Measurements from ENCODE around the gene RPS19BP1.

Gene RPS19BP1

DNA sequence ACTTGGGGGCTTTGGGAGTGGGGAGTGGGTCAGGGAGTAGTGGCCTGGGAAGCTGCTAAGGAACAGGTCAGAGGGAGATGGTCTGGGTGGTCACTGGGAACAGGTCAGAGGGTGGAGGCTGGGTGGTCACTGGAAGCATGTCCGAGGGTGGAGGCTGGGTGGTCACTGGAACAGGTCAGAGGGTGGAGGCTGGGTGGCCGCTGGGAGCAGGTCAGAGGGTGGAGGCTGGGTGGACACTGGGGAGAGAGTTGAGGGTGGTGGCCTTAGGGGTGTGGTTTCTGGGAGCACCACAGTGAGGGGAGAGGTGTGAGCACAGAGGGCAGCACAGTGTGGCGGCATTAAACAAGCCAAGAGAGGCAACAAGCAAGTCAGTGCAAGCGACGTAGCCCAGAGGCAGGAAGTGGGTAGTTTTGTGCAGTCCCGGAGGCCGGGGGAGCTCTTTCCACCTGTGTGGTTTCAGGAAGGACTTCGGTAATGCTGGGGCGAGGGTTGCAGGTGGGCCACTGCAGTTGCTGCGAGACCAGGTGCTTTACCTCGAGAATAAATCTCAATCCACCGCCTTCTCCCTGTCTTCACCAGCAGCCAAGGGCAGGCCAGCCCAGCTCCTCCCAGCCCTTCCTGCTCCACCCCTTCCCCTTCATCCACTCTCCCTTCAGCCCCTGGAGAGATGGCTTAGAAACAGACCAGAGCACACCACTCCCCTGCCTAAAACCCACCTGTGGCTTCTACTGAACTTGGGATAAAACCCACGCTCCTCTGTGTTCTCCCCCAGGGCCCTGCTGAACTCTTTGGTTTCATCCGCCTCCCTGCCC lies 34.8 kb upstream of the RPS19BP1 start:
- H3K27ac Mint-ChIP-seq: peak overlapping the region; percentile 9
- H3K4me3 Mint-ChIP-seq: no peak overlapping the region
- H3K27me3 Mint-ChIP-seq: peaks cover 18% of the 10 kb centered on the region
- H3K36me3 Mint-ChIP-seq: peaks cover 7% of the 10 kb centered on the region
- H3K4me1 Mint-ChIP-seq: peaks cover 16% of the 10 kb centered on the region
- ATAC-seq: peak; percentile 57
- H3K9me3 Mint-ChIP-seq: peaks cover 8% of the 10 kb centered on the region

DNA sequence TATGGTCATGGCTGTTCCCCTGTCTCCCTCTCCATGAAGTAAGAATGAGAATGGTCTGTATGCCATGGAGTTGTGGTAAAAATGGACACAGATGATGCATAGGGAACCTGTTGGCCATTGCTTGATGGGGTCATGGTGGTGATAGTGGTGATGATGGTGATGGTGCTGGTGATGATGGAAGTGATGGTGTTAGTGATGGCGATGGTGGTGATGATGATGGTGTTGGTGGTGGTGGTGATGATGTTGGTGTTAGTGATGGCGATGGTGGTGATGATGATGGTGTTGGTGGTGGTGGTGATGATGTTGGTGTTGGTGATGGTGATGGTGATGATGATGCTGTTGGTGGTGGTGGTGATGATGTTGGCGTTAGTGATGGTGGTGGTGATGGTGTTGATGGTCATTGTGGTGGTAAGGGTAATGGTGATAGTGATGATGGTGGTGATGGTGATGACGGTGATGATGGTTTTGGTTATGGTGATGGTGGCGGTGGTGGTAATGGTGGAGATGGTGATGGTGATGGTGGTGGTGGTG lies 32.9 kb upstream of the RPS19BP1 start:
- H3K4me3 Mint-ChIP-seq: no peak overlapping the region
- peaks cover 16% of the 10 kb centered on the region for H3K4me1 Mint-ChIP-seq
- ATAC-seq: no peak
- peaks cover 5% of the 10 kb centered on the region for H3K27me3 Mint-ChIP-seq
- H3K36me3 Mint-ChIP-seq: peaks cover 7% of the 10 kb centered on the region
- no peak overlapping the region for H3K27ac Mint-ChIP-seq
- H3K9me3 Mint-ChIP-seq: peaks cover 8% of the 10 kb centered on the region

DNA sequence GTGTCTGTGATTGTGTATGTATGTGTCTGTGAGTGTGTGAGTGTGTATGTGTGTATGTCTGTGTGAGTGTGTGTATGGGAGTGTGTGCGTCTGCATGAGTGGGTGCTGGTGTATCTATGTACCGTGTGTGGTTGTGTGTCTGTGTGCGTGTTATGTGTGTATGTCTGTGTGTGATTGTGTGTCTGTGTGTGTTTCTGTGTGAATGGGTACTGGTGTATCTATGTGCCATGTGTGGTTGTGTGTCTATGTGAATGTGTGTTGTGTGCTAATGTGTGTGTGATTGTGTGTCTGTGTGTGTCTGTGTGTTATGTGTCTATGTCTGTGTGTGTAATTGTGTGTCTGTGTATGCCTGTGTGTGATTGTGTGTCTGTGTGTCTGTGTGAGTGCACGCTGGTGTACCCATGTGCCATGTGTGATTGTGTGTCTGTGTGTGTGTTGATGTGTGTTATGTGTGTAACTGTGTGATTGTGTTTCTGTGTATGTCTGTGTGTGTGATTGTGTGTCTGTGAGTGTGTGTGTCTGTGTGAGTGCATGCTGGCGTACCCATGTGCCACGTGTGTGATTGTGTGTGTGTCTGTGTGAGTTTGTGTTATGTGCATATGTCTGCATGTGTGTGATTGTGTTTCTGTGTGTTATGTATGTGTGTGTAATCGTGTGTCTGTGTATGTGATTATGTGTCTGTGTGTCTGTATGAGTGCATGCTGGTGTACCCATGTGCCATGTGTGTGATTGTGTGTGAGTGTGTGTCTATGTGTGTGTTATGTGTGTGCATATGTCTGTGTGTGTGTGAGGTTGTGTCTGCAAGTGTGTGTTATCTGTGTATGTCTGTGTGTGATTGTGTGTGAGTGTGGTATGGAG lies 31.3 kb upstream of the RPS19BP1 start:
- Mint-ChIP-seq H3K4me3 (no peak overlapping the region), H3K4me1 (peaks cover 16% of the 10 kb centered on the region), H3K9me3 (peaks cover 8% of the 10 kb centered on the region), H3K27me3 (peaks cover 14% of the 10 kb centered on the region), H3K27ac (no peak overlapping the region), H3K36me3 (peaks cover 7% of the 10 kb centered on the region)
- ATAC-seq: no peak

DNA sequence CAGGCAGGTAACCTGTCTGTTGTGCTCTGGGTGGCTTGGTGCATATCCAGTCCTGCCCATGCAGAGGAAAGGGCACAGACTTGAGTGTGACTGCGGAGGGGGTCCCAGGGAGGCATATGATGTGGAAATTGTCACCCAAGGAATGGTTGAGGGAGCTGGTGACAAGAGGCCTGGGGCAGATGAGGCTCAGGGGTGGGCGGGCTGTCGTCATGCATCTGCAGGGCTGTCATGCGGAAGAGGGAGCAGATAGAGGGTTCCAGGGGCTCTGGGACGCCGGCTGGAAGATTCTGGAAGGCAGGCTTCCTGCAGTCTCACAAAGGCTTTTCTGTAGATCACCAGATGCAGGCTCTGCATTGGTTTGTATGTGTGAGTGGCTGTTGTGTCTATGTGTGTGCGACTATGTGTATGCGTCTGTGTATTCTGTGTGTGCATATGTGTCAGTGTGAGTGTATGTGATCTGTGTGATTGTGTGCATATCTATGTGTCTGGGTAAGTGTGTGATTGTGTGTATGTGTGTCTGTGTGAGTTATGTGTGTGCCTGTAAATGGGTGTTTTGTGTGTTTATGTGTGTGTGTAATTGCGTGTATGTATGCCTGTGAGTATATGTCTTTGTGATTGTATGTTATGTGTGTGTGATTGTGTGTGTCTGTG lies 30.4 kb upstream of the RPS19BP1 start:
- Mint-ChIP-seq H3K36me3 (peaks cover 7% of the 10 kb centered on the region), H3K9me3 (peaks cover 8% of the 10 kb centered on the region), H3K4me1 (peaks cover 13% of the 10 kb centered on the region), H3K27ac (no peak overlapping the region), H3K27me3 (peaks cover 22% of the 10 kb centered on the region), H3K4me3 (no peak overlapping the region)
- ATAC-seq: no peak

DNA sequence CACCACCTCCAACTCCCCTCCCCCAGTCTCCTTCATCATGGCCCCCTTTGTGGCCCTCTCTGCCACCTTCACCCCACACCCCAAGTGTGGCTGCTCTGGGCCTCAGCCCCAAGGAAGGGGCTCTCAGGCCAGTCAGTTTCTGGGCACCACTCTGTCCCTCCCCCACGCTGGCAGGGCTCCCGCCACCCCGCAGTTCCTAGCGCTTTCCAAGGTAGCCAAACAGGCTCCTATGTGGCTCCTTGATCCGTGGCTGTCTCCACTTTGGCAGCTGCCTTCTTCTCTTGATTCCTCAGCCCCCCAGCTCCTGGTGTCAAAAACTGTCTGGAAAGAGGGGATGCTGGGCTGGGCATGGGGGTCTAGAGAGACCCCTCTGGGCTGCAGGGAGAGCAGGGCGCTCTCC lies 27.6 kb upstream of the RPS19BP1 start:
- Mint-ChIP-seq H3K4me1 (peaks cover 6% of the 10 kb centered on the region), H3K4me3 (no peak overlapping the region), H3K27me3 (peaks cover 42% of the 10 kb centered on the region), H3K27ac (no peak overlapping the region), H3K9me3 (no peaks in the 10 kb centered on the region), H3K36me3 (no peaks in the 10 kb centered on the region)
- ATAC-seq: no peak

GRCh38 chr22:39559456-39560105 lies 27.0 kb upstream of the RPS19BP1 start:
- H3K27me3 Mint-ChIP-seq: peaks cover 42% of the 10 kb centered on the region
- H3K4me1 Mint-ChIP-seq: peaks cover 6% of the 10 kb centered on the region
- no peak for ATAC-seq
- H3K36me3 Mint-ChIP-seq: no peaks in the 10 kb centered on the region
- no peak overlapping the region for H3K27ac Mint-ChIP-seq
- H3K4me3 Mint-ChIP-seq: no peak overlapping the region
- H3K9me3 Mint-ChIP-seq: no peaks in the 10 kb centered on the region

DNA sequence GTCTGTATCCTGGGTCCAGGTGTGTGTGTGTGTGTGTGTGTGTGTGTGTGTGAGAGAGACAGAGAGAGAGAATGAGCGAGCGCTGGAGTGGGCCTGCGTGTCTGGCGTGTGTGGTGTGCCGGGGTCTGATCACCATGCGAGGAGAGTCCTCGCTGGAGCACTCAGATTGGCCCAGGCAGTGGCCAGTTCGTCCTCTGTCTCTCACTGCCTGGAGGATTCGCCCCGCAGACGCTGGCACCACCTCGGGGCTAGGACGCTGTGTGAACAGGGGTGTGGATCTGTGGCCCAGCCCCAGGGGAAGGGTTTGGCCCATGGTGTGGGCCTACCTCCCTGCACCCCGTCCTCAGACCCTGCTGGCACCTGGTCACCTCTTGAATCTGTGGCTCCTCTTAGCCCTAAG lies 26.4 kb upstream of the RPS19BP1 start:
- Mint-ChIP-seq H3K27me3 (peaks cover 42% of the 10 kb centered on the region), H3K36me3 (no peaks in the 10 kb centered on the region), H3K9me3 (no peaks in the 10 kb centered on the region), H3K27ac (no peak overlapping the region), H3K4me3 (no peak overlapping the region), H3K4me1 (peaks cover 6% of the 10 kb centered on the region)
- ATAC-seq: no peak

- ATAC-seq: no peak
- H3K9me3 Mint-ChIP-seq: no peaks in the 10 kb centered on the region
- peaks cover 6% of the 10 kb centered on the region for H3K4me1 Mint-ChIP-seq
- peaks cover 46% of the 10 kb centered on the region for H3K27me3 Mint-ChIP-seq
- no peak overlapping the region for H3K27ac Mint-ChIP-seq
- H3K36me3 Mint-ChIP-seq: no peaks in the 10 kb centered on the region
- H3K4me3 Mint-ChIP-seq: peak overlapping the region; percentile 55
Measured at GRCh38 chr22:39558254-39558727, 25.7 kb upstream of the RPS19BP1 start.

GRCh38 chr22:39556970-39557841 lies 24.7 kb upstream of the RPS19BP1 start:
- H3K9me3 Mint-ChIP-seq: no peaks in the 10 kb centered on the region
- H3K27me3 Mint-ChIP-seq: peaks cover 56% of the 10 kb centered on the region
- no peaks in the 10 kb centered on the region for H3K36me3 Mint-ChIP-seq
- H3K27ac Mint-ChIP-seq: no peak overlapping the region
- no peak for ATAC-seq
- peaks cover 6% of the 10 kb centered on the region for H3K4me1 Mint-ChIP-seq
- H3K4me3 Mint-ChIP-seq: peak overlapping the region; percentile 58

DNA sequence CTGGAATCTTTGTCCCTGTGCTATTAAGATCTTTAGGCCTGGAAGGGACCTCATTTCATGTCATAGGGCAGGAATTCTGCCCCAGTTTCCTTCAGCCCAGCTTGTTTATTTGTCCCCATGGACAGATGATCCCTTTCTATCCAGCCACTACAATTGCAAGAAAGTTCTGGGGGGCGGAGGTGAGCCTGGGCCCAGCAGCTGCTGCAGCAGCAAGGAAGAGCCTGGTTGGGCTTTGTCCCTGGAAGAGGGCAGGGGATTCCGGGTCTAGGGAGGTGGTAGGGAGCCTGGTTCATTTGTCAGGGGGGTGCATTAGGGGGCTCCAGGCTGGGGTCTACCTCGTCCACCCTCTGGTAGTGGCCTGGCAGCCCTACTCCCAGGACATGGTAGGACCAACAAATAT lies 21.6 kb upstream of the RPS19BP1 start:
- no peak overlapping the region for H3K4me3 Mint-ChIP-seq
- peaks cover 71% of the 10 kb centered on the region for H3K27me3 Mint-ChIP-seq
- no peak for ATAC-seq
- no peaks in the 10 kb centered on the region for H3K9me3 Mint-ChIP-seq
- H3K36me3 Mint-ChIP-seq: no peaks in the 10 kb centered on the region
- H3K4me1 Mint-ChIP-seq: peaks cover 6% of the 10 kb centered on the region
- no peak overlapping the region for H3K27ac Mint-ChIP-seq

DNA sequence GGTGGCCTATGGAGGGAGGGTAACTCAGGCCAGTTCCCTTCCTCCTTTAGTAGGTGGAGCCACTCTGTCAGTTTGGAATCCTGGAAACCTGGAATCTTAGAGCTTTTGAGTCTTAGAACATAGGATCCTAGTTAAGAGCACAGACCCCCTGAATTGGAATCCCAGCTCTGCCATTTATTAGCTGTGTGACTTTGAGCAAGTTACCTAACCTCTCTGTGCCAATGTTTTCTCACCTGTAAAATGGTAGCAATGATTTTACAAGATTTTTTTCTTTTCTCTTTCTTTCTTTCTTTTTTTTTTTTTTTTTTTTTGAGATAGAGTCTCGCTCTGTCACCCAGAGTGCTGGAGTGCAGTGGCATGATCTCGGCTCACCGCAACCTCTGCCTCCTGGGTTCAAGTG lies 20.9 kb upstream of the RPS19BP1 start:
- H3K27me3 Mint-ChIP-seq: peaks cover 66% of the 10 kb centered on the region
- H3K4me3 Mint-ChIP-seq: no peak overlapping the region
- peaks cover 6% of the 10 kb centered on the region for H3K4me1 Mint-ChIP-seq

GRCh38 chr22:39547587-39547947 lies 15.0 kb upstream of the RPS19BP1 start:
- no peak for ATAC-seq
- Mint-ChIP-seq H3K27me3 (peaks cover 79% of the 10 kb centered on the region), H3K27ac (no peak overlapping the region), H3K4me1 (peaks cover 12% of the 10 kb centered on the region), H3K9me3 (no peaks in the 10 kb centered on the region), H3K36me3 (no peaks in the 10 kb centered on the region), H3K4me3 (no peak overlapping the region)

More for the DNA sequence above, 20.9 kb upstream of the RPS19BP1 start:
- Mint-ChIP-seq H3K27ac (no peak overlapping the region), H3K36me3 (no peaks in the 10 kb centered on the region), H3K9me3 (no peaks in the 10 kb centered on the region)
- ATAC-seq: no peak

- Mint-ChIP-seq H3K27me3 (peaks cover 74% of the 10 kb centered on the region), H3K4me1 (peaks cover 12% of the 10 kb centered on the region), H3K36me3 (no peaks in the 10 kb centered on the region), H3K9me3 (no peaks in the 10 kb centered on the region), H3K27ac (no peak overlapping the region), H3K4me3 (no peak overlapping the region)
- no peak for ATAC-seq
Measured at GRCh38 chr22:39546889-39547586, 14.5 kb upstream of the RPS19BP1 start.

Measured in stimulated activated memory B cell treated with anti-CD40 and anti-IgM and Interleukin-4, amounts not matched to agents 10 μg/mL and 1 μg/mL and 100 μg/mL, for 72 hours (primary cell).